ENCODE data around the gene NR3C2. TPM values are rescaled to one million over a fixed set of nuclear protein-coding genes. Genes with fewer than 3 reads are reported as not detected.

Gene NR3C2
- total RNA-seq, 2 experiments from 2014 or later = 6.1 to 6.4 TPM

DNA sequence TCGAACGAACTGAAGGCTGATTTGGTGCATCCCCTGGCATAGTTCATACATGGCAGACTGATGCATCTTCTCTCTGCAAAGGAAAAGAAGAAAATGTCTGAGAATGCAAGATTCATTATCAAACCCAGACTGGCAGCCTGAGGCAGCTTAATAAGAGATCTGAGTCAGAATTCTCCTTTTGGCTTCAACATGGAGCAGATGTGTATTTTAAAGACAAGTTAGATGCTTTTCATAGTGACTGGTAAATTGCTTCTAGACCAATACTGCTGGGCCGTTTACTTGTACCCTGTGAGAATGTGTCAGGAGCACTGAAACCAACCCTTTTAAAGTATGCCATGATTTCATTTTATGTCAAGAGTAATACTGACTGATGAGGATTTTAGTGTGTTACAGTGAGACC is 322.0 kb downstream of the NR3C2 start:
- H3K4me3 Mint-ChIP-seq = no peak overlapping the region
- H3K4me1 Mint-ChIP-seq (ENCODE audit: low read depth) = peaks cover 17% of the 10 kb centered on the region
- H3K36me3 Mint-ChIP-seq (ENCODE audit: low read depth) = peaks cover 30% of the 10 kb centered on the region
- ATAC-seq (no peak), DNase-seq (no peak)
- H3K9me3 Mint-ChIP-seq = peaks cover 20% of the 10 kb centered on the region
- CTCF ChIA-PET = no interaction called here
- H3K27ac Mint-ChIP-seq = no peak overlapping the region
- no peaks in the 10 kb centered on the region for H3K27me3 Mint-ChIP-seq
- POLR2A ChIA-PET = no interaction called here
- intact Hi-C loops (cut with micrococcal nuclease) = no loop called here
- TF ChIP-seq, protein P1, sequence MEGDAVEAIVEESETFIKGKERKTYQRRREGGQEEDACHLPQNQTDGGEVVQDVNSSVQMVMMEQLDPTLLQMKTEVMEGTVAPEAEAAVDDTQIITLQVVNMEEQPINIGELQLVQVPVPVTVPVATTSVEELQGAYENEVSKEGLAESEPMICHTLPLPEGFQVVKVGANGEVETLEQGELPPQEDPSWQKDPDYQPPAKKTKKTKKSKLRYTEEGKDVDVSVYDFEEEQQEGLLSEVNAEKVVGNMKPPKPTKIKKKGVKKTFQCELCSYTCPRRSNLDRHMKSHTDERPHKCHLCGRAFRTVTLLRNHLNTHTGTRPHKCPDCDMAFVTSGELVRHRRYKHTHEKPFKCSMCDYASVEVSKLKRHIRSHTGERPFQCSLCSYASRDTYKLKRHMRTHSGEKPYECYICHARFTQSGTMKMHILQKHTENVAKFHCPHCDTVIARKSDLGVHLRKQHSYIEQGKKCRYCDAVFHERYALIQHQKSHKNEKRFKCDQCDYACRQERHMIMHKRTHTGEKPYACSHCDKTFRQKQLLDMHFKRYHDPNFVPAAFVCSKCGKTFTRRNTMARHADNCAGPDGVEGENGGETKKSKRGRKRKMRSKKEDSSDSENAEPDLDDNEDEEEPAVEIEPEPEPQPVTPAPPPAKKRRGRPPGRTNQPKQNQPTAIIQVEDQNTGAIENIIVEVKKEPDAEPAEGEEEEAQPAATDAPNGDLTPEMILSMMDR (IDR thresholded peaks at IDR 0.05) = no peak

DNA sequence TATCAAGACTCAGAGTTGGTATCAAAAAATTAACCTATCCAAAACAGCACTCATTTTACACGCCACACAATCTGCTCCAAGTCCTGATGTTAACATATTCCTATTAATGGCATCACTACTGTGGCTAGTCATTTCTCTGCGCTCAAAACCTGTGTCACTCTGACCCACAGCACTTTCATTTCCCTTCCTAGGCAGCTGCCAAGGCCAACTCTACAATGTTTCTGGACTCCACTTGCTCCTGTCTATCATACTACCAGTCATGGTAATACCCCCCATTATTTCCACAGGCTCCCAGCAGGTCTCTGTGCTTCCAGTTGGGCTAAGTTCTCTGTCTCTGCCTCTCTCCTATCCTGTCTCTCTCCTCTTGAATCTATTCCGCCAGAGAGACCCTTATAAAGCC is 323.6 kb downstream of the NR3C2 start:
- H3K4me1 Mint-ChIP-seq (ENCODE audit: low read depth) = peaks cover 17% of the 10 kb centered on the region
- H3K4me3 Mint-ChIP-seq = no peak overlapping the region
- POLR2A ChIA-PET = interaction anchor here (1.8 kb wide), 1 partner anchor 59 kb away, joined by 4 read pairs; no protein-coding TSS in a partner anchor
- TF ChIP-seq, protein P1 (IDR thresholded peaks at IDR 0.05) = no peak
- H3K27me3 Mint-ChIP-seq = no peaks in the 10 kb centered on the region
- intact Hi-C loops (cut with micrococcal nuclease) = no loop called here
- no peak for ATAC-seq
- peaks cover 29% of the 10 kb centered on the region for H3K36me3 Mint-ChIP-seq (ENCODE audit: low read depth)
- CTCF ChIA-PET = interaction anchor here (1.1 to 1.9 kb wide), 2 partner anchors 9 to 22 kb away, joined by 3 to 7 read pairs; no protein-coding TSS in a partner anchor
- no peak for DNase-seq
- H3K9me3 Mint-ChIP-seq = peaks cover 7% of the 10 kb centered on the region
- H3K27ac Mint-ChIP-seq = no peak overlapping the region

DNA sequence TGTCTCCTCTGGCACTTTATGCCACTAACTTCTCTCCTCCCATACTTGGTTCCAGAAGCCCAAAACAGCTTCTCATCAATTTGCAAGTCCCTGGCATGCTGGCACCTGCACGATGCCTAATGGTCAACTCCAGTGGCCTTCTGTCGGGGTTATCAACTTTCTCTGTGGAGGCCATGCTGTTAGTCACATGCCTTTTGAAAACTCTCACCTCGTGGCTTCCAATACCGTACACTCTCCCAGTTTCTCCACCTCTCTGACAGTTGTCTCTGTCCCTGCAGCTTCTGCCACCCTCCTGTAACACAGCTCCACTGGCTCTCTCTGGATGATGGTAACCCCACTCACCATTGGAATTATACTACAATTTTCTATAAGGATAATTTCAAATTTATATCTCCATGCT is 324.0 kb downstream of the NR3C2 start:
- H3K9me3 Mint-ChIP-seq = peaks cover 2% of the 10 kb centered on the region
- TF ChIP-seq, protein P1 (IDR thresholded peaks at IDR 0.05) = no peak
- ChIA-PET POLR2A (interaction anchor here (1.8 kb wide), 1 partner anchor 58 kb away, joined by 4 read pairs; no protein-coding TSS in a partner anchor), CTCF (interaction anchor here (1.1 to 1.9 kb wide), 2 partner anchors 9 to 22 kb away, joined by 3 to 7 read pairs; no protein-coding TSS in a partner anchor)
- H3K27ac Mint-ChIP-seq = no peak overlapping the region
- H3K36me3 Mint-ChIP-seq (ENCODE audit: low read depth) = peaks cover 24% of the 10 kb centered on the region
- ATAC-seq (no peak), DNase-seq (no peak)
- H3K4me1 Mint-ChIP-seq (ENCODE audit: low read depth) = peaks cover 17% of the 10 kb centered on the region
- H3K27me3 Mint-ChIP-seq = no peaks in the 10 kb centered on the region
- H3K4me3 Mint-ChIP-seq = no peak overlapping the region
- intact Hi-C loops (cut with micrococcal nuclease) = no loop called here

DNA sequence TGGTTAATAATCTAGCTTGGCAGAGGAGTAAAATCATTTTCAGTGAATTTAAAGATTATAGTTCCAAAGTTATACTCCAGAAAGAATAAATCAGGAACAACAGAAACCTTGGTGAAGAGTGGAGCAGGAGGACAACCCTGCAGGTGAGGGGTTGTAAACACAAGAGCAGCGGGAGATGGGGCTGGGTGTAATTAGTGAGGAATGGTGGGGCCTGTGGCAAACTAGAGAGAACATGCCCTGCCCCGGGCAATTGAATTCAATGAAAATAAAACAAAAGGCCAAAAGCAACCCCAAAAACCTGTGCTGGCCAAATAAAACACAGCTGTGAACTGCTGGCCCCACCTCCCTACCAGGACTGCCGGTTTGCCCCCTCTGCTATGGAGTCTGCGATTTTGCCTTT is 325.2 kb downstream of the NR3C2 start:
- H3K36me3 Mint-ChIP-seq (ENCODE audit: low read depth) = peaks cover 24% of the 10 kb centered on the region
- H3K4me3 Mint-ChIP-seq = no peak overlapping the region
- no peak overlapping the region for H3K27ac Mint-ChIP-seq
- ChIA-PET POLR2A (no interaction called here), CTCF (interaction anchor here (1.0 to 1.9 kb wide), 2 partner anchors 8 to 14 kb away, joined by 3 to 7 read pairs; no protein-coding TSS in a partner anchor)
- no peaks in the 10 kb centered on the region for H3K9me3 Mint-ChIP-seq
- H3K27me3 Mint-ChIP-seq = no peaks in the 10 kb centered on the region
- ATAC-seq = no peak
- peaks cover 27% of the 10 kb centered on the region for H3K4me1 Mint-ChIP-seq (ENCODE audit: low read depth)
- intact Hi-C loops (cut with micrococcal nuclease) = no loop called here
- TF ChIP-seq, protein P1 (IDR thresholded peaks at IDR 0.05) = no peak
- no peak for DNase-seq

DNA sequence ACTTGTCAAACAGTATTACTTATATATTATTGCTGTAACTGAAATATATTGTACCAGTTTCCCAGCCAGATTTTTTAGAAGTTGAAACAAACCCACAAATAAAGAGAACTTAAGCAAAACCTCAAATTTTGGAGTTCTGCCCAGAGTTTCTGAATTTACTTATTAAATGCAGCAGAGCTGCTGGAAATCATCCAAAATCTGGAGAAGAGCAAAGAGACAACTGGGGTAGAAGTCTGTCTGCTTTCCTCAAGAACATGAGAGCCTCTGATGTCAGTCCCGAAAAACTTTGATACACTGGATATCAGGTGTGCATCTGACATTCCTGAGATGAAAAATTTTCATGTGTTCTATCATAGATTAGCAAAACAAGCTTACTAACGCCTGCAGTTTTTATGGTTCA is 325.9 kb downstream of the NR3C2 start:
- no peak for DNase-seq
- intact Hi-C loops (cut with micrococcal nuclease) = no loop called here
- Mint-ChIP-seq H3K27me3 (no peaks in the 10 kb centered on the region), H3K4me1 (ENCODE audit: low read depth) (peaks cover 34% of the 10 kb centered on the region), H3K9me3 (no peaks in the 10 kb centered on the region), H3K27ac (no peak overlapping the region), H3K4me3 (no peak overlapping the region), H3K36me3 (ENCODE audit: low read depth) (peaks cover 25% of the 10 kb centered on the region)
- ChIA-PET POLR2A (no interaction called here), CTCF (interaction anchor here (1.0 kb wide), 1 partner anchor 15 kb away, joined by 3 read pairs; no protein-coding TSS in a partner anchor)
- TF ChIP-seq, protein P1 (IDR thresholded peaks at IDR 0.05) = no peak
- ATAC-seq = no peak
